Activated CD4-positive, alpha-beta T cell treated with anti-CD3 and anti-CD28 coated beads for 36 hours (primary cell): ENCODE measurements around the gene SERINC4. TPM values are rescaled to one million over a fixed set of nuclear protein-coding genes. Genes with fewer than 3 reads are reported as not detected.
"Not testable (repeated sequence)": the region's sequence is repeated elsewhere in the genome, so short reads cannot be mapped to it uniquely, and the experiment has no call there.

Source experiments
- ATAC-seq: fragments of 200-7000 bp; cut with Tn5 transposase; one replicate; pipeline ENCODE4 v1.10.0; 2021; ENCODE audit warnings: mild to moderate bottlenecking, moderate library complexity
- CTCF ChIA-PET: fragments of 350-600 bp; sonication (Branson Sonifier 250); formaldehyde crosslinking; loops from one replicate; lab custom pipeline; 2021; ENCODE audit warnings: antibody characterized with exemption; lab: Charles Lee
- POLR2A ChIA-PET: fragments of 350-600 bp; sonication (Branson Sonifier 250); formaldehyde crosslinking; loops from one replicate; lab custom pipeline; 2021; ENCODE audit warnings: antibody characterized with exemption, inconsistent platforms; lab: Charles Lee
- DNase-seq: peaks from one replicate; pipeline ENCODE4 v3.0.0-alpha.2; 2020
- H3K27ac Mint-ChIP-seq: one replicate; pipeline ENCODE4 v1.8.0; 2021; ENCODE audit warnings: mixed read lengths
- H3K27me3 Mint-ChIP-seq: one replicate; pipeline ENCODE4 v1.8.0; 2021; ENCODE audit warnings: mixed read lengths
- H3K36me3 Mint-ChIP-seq: one replicate; pipeline ENCODE4 v1.8.0; 2021; ENCODE audit warnings: low read depth, mixed read lengths
- H3K4me1 Mint-ChIP-seq: one replicate; pipeline ENCODE4 v1.8.0; 2021; ENCODE audit warnings: mixed read lengths
- H3K4me3 Mint-ChIP-seq: one replicate; pipeline ENCODE4 v1.8.0; 2021; ENCODE audit warnings: mild to moderate bottlenecking, moderate library complexity, mixed read lengths
- H3K9me3 Mint-ChIP-seq: one replicate; pipeline ENCODE4 v1.8.0; 2021; ENCODE audit warnings: low read depth, mixed read lengths
- intact Hi-C, 2 experiments: fragments of 100-400 bp; cut with DNase I in 1 of 2; cut with micrococcal nuclease in 1 of 2; formaldehyde crosslinking; loops; one replicate each; pipeline versions ENCODE4 v1.14.2 to v1.15.1; 2022 to 2024; cut with DNase I, micrococcal nuclease
- total RNA-seq, 2 experiments: library from RNA; stranded (reverse); gene quantifications; one replicate each; pipeline ENCODE4 v1.2.3, GENCODE V29; 2021

SERINC4 gene
- under 1 TPM; 0.42 to 0.46 TPM for total RNA-seq

DNA sequence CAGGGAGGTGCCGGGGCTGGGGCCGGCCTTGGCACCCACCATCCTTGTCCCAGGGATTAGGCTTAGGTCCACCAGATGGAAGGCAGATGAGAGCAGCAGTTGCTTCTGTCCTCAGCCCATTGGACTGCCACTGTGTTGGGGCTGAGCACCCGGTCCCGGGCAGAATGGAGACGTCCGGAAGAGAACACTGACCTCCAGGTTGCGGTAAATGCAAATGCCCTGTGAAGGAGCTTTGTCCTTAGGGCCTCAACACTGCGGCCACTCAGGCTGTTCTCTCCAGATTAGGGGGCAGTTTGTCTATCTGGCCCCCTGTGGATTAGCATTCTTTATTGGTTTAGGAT lies at the start of gene SERINC4:
SERINC4 (minus strand) TSS at position 276 of the 341 bp plus-strand sequence; CDS start at position 42, 234 bp downstream.
- POLR2A ChIA-PET = interaction anchor here (1.0 to 1.5 kb wide), 4 partner anchors 23 to 28 kb away, joined by 6 to 15 read pairs (median 10); partner anchors contain the start of genes ELL3, MFAP1 and WDR76
- H3K4me1 Mint-ChIP-seq = peaks cover 48% of the 10 kb centered on the region

DNA sequence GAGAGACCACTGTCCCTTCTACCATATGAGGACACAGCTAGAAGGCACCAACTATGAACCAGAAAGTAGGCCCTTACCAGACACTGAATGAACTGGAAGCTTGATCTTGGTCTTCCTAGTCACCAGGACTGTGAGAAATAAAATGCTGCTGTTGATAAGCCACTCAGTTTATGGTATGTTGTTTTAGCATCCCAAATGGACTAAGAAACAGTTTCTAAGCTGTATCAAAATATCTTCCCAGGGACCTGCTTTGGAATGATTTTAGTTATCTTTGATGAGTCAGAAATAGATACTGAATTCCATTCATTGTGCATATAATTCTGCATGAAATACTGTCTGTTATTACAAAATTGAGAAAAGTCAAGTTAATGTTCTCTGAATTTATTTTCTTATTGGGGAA lies 45.4 kb upstream of the SERINC4 start:
- DNase-seq (no peak), ATAC-seq (no peak)
- Mint-ChIP-seq H3K27ac (no peak overlapping the region), H3K36me3 (peaks cover 41% of the 10 kb centered on the region), H3K9me3 (no peaks in the 10 kb centered on the region), H3K4me3 (no peak overlapping the region), H3K27me3 (no peaks in the 10 kb centered on the region), H3K4me1 (no peaks in the 10 kb centered on the region)
- ChIA-PET CTCF (interaction anchor here (1.2 kb wide), 1 partner anchor 14 kb away, joined by 3 read pairs; no protein-coding TSS in a partner anchor), POLR2A (interaction anchor here (0.7 kb wide), 1 partner anchor 8 kb away, joined by 3 read pairs; no protein-coding TSS in a partner anchor)
- intact Hi-C loops = no loop called here

More for the DNA sequence above, at the start of gene SERINC4:
- Mint-ChIP-seq H3K36me3 (peaks cover 70% of the 10 kb centered on the region), H3K27me3 (no peaks in the 10 kb centered on the region), H3K4me3 (peak within 1 kb of the TSS; percentile 85), H3K9me3 (no peaks in the 10 kb centered on the region), H3K27ac (peak within 1 kb of the TSS; percentile 98)
- CTCF ChIA-PET = interaction anchor here (0.9 to 1.5 kb wide), 4 partner anchors 21 to 28 kb away, joined by 3 to 5 read pairs (median 4); partner anchors contain the start of gene ELL3
- intact Hi-C loops = loop anchor here (1.0 to 2.0 kb wide), 3 partner anchors 8 to 469 kb away; partner anchors contain the start of genes MFAP1 (in 2 of the 2), SERF2 (in 2 of the 2) and LCMT2 (in 1 of the 2)
- ATAC-seq = peak; percentile 1
- DNase-seq = no peak

DNA sequence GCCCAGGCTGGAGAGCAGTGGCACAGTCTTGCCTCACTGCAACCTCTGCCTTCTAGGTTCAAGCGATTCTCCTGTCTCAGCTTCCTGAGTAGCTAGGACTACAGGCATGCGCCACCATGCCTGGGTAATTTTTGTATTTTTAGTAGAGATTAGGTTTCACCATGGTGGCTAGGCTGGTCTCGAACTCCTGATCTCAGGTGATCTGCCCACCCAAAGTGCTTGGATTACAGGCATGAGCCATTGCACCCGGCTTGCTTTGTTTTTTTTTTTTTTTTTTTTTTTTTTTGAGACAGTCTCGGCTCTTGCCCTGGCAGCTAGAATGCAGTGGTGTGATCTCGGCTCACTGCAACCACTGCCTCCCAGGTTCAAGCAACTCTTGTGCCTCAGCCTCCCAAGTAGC lies 32.5 kb upstream of the SERINC4 start:
- H3K27me3 Mint-ChIP-seq, H3K4me3 Mint-ChIP-seq, H3K27ac Mint-ChIP-seq, ATAC-seq, intact Hi-C loops, H3K9me3 Mint-ChIP-seq, DNase-seq, CTCF ChIA-PET: not testable (repeated sequence)
- POLR2A ChIA-PET = interaction anchor here (0.7 to 1.5 kb wide), 3 partner anchors 28 to 865 kb away, joined by 3 to 6 read pairs (median 4); partner anchors contain the start of gene ELL3
- Mint-ChIP-seq H3K36me3 (peaks cover 67% of the 10 kb centered on the region), H3K4me1 (peaks cover 30% of the 10 kb centered on the region)

DNA sequence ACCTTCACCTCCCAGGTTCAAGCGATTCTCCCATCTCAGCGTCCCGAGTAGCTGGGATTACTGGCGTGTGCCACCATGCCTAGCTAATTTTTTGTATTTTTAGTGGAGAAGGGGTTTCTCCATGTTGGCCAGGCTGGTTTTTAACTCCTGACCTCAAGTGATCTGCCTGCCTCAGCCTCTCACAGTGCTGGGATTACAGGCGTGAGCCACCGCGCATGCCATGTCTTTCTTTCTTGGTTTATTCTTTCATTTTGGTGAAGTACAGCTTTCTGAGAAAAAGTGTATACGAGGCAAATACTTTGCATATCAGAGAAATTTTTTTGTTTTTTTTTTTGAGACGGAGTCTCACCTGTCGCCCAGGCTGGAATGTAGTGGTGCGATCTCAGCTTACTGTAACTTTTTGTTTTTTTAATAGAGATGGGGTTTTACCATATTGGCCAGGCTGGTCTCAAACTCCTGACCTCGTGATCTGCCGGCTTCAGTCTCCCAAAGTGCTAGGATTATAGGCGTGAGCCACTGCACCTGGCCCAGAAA lies 31.6 kb upstream of the SERINC4 start:
- peak overlapping the region; percentile 1 for H3K4me3 Mint-ChIP-seq
- CTCF ChIA-PET = interaction anchor here (0.6 to 1.2 kb wide), 3 partner anchors 14 to 61 kb away, joined by 3 read pairs; no protein-coding TSS in a partner anchor

DNA sequence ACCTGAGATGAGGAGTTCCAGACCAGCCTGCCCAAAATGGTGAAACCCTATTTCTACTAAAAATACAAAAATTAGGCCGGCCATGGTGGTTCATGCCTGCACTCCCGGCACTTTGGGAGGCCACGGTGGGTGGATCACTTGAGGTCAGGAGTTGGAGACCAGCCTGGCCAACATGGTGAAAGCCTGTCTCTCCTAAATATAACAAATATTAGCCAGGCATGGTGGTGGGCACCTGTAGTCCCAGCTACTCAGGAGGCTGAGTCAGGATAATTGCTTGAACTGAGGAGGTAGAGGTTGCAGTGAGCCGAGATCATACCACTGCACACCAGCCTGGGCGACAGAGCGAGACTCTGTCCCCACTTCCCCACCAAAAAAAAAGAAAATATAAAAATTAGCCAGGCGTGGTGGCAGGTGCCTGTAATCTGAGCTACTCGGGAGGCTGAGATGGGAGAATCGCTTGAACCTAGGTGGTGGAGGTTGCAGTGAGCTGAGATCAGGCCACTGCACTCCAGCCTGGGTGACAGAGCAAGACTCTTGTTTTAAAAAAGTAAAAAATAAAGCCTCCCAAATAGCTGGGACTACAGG lies 30.8 kb upstream of the SERINC4 start:
- H3K4me3 Mint-ChIP-seq, H3K27me3 Mint-ChIP-seq, H3K27ac Mint-ChIP-seq, intact Hi-C loops, ATAC-seq, DNase-seq, H3K9me3 Mint-ChIP-seq: not testable (repeated sequence)
- Mint-ChIP-seq H3K36me3 (peaks cover 64% of the 10 kb centered on the region), H3K4me1 (peaks cover 36% of the 10 kb centered on the region)
- CTCF ChIA-PET = interaction anchor here (0.6 to 1.2 kb wide), 2 partner anchors 15 to 53 kb away, joined by 3 read pairs; no protein-coding TSS in a partner anchor
- POLR2A ChIA-PET = interaction anchor here (1.0 to 1.5 kb wide), 3 partner anchors 10 to 54 kb away, joined by 4 to 7 read pairs (median 4); partner anchors contain the start of gene ELL3

More for the DNA sequence above, 31.6 kb upstream of the SERINC4 start:
- H3K27me3 Mint-ChIP-seq, H3K9me3 Mint-ChIP-seq, intact Hi-C loops, H3K27ac Mint-ChIP-seq, DNase-seq, ATAC-seq: not testable (repeated sequence)
- POLR2A ChIA-PET = interaction anchor here (0.6 to 1.5 kb wide), 6 partner anchors 9 to 55 kb away, joined by 3 to 7 read pairs (median 4); partner anchors contain the start of gene ELL3
- Mint-ChIP-seq H3K4me1 (peaks cover 30% of the 10 kb centered on the region), H3K36me3 (peaks cover 65% of the 10 kb centered on the region)

DNA sequence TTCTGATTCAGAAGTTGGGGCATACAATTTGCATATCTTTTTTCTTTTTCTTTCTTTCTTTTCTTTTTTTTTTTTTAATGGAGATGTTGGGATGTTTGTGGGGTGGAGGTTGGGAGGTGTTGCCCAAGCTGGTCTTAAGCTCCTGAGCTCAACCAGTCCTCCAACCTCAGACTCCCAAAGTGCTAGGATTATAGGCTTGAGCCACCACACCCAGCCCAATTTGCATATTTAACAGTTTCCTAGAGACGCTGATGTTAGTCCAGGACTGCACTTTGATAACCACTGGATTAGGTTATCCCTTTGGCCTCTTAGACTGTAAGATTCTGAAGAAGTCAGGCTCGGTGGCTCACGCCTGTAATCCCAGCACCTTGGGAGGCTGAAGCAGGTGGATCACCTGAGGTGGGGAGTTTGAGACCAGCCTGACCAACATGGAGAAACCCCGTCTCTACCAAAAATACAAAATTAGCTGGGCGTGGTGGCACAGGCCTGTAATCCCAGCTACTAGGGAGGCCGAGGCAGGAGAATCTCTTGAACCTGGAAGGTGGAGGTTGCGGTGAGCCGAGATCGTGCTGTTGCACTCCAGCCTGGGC lies 30.0 kb upstream of the SERINC4 start:
- intact Hi-C loops = loop anchor here in 1 of 2 experiments (5.0 to 10.0 kb wide), 4 partner anchors 367 to 705 kb away; partner anchors contain the start of genes EIF3J, FRMD5 and GOLM2
- CTCF ChIA-PET = interaction anchor here (0.6 kb wide), 1 partner anchor 57 kb away, joined by 3 read pairs; no protein-coding TSS in a partner anchor
- Mint-ChIP-seq H3K4me1 (peaks cover 41% of the 10 kb centered on the region), H3K36me3 (peaks cover 61% of the 10 kb centered on the region), H3K4me3 (peak overlapping the region; percentile 80), H3K27ac (peak overlapping the region; percentile 37)
- not testable (repeated sequence) for ATAC-seq, DNase-seq, H3K9me3 Mint-ChIP-seq, H3K27me3 Mint-ChIP-seq
- POLR2A ChIA-PET = interaction anchor here (0.6 to 1.5 kb wide), 3 partner anchors 11 to 255 kb away, joined by 3 to 7 read pairs (median 6); no protein-coding TSS in a partner anchor

DNA sequence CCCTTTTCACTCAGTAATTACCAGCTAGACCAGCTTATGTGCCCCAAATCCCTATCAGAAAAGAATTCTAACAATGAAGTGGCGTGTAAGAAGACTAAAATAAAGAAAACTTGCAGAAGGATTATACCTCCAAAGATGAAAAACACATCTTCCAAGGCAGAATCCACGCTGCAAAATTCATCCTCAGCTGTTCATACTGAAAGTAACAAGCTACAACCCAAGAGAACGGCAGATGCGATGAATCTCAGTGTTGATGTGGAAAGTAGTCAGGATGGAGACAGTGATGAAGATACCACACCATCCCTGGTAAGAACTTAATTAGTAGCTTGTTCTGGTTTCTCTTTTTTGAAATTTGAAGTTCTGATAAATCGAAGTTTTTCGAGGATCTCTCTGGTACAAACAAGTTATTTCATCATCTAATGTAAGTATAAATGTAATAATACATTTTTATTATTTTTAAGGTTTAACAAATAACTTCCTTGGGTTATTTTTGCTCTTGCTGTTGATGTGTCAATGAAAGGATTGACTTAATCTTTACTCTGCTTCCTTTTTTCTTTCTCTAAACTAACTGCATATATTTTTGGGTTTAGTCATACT lies 28.1 kb upstream of the SERINC4 start:
- H3K27ac Mint-ChIP-seq = peak overlapping the region; percentile 95
- H3K9me3 Mint-ChIP-seq = no peaks in the 10 kb centered on the region
- DNase-seq (peak; percentile 60), ATAC-seq (peak; percentile 21)
- POLR2A ChIA-PET = interaction anchor here (0.6 to 2.0 kb wide), 6 partner anchors 9 to 528 kb away, joined by 3 to 12 read pairs (median 7); partner anchors contain the start of genes GOLM2, HYPK and SERINC4
- H3K4me3 Mint-ChIP-seq = peak overlapping the region; percentile 80
- H3K36me3 Mint-ChIP-seq = peaks cover 58% of the 10 kb centered on the region
- peaks cover 51% of the 10 kb centered on the region for H3K4me1 Mint-ChIP-seq
- H3K27me3 Mint-ChIP-seq = no peaks in the 10 kb centered on the region
- intact Hi-C loops = loop anchor here in 1 of 2 experiments (5.0 to 10.0 kb wide), 4 partner anchors 369 to 707 kb away; partner anchors contain the start of genes EIF3J, FRMD5 and GOLM2
- CTCF ChIA-PET = interaction anchor here (0.7 to 1.4 kb wide), 7 partner anchors 9 to 700 kb away, joined by 3 to 4 read pairs (median 4); partner anchors contain the start of genes ELL3, HYPK and SERINC4

DNA sequence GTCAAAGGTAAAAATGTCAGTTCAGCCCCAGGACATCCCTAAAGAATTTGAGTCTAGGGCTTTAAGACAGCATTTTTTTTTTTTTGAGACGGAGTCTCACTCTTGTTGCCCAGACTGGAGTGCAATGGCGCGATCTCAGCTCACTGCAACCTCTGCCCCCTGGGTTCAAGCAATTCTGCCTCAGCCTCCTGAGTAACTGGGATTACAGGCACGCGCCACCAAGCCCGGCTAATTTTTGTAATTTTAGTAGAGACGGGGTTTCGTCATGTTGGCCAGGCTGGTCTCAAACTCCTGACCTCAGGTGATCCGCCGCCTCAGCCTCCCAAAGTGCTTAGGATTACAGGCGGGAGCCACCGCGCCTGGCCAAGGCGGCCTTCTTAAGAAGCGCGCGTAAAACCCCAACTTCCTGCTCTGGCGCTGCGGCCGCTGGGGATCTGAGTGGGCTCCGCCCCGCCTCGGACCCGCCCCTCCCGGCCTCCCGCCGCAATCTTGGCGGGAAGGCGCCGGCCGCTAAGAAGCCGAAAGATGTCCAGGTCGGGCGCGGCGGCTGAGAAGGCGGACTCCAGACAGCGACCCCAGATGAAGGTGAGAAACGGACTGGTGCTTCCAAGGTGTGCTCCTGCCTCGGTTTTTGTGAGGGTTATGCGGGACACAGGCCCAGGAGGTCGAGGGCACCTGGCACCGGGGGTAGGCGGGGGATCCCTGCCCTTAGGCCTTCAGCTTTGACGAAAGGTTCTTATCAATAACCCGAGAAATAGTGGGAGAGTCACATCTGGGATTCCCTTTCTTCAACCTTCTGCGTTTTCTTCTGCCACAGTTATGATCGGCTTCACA lies 26.7 kb upstream of the SERINC4 start, which contains the start of gene WDR76:
WDR76 (plus strand) TSS at position 495 of the 834 bp plus-strand sequence; CDS start at position 526, 31 bp downstream.
- intact Hi-C loops = loop anchor here in 1 of 2 experiments (2.0 to 10.0 kb wide), 5 partner anchors 371 to 708 kb away; partner anchors contain the start of genes CTDSPL2, EIF3J, FRMD5 and GOLM2
- Mint-ChIP-seq H3K27ac (peak within 1 kb of the TSS; percentile 95), H3K4me3 (peak within 1 kb of the TSS; percentile 80), H3K27me3 (no peaks in the 10 kb centered on the region), H3K9me3 (no peaks in the 10 kb centered on the region), H3K36me3 (peaks cover 52% of the 10 kb centered on the region), H3K4me1 (peaks cover 55% of the 10 kb centered on the region)
- peak; percentile 90 for DNase-seq
- ChIA-PET CTCF (interaction anchor here (0.6 kb wide), 1 partner anchor 36 kb away, joined by 4 read pairs; no protein-coding TSS in a partner anchor), POLR2A (interaction anchor here (2.0 kb wide), 1 partner anchor 27 kb away, joined by 12 read pairs; the partner anchor contains the start of genes HYPK and SERINC4)
- peak; percentile 68 for ATAC-seq

DNA sequence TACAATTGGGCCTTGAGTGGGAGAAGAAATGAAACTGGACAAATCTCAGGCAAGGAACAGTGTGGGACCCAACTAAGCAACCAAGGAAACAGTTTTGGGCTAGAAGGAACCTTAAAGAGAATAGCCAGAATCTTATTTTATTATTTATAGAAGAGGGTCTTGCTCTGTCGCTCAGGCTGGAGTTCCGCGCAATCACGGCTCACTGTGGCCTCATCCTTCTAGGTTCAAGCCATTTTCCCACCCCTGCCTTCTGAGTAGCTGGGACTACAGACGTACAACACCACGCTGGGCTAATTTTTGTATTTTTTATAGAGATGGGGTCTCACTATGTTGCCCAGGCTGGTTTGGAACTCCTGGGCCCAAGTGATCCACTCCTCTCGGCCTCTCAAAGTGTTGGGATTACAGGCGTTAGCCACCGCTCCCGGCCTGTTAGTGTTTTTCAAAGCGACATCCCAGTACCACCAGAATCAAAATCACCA lies 26.0 kb upstream of the SERINC4 start:
- Mint-ChIP-seq H3K9me3 (no peaks in the 10 kb centered on the region), H3K4me3 (peak overlapping the region; percentile 80), H3K36me3 (peaks cover 55% of the 10 kb centered on the region), H3K27ac (peak overlapping the region; percentile 95), H3K4me1 (peaks cover 57% of the 10 kb centered on the region), H3K27me3 (no peaks in the 10 kb centered on the region)
- ChIA-PET POLR2A (no interaction called here), CTCF (no interaction called here)
- intact Hi-C loops = loop anchor here in 1 of 2 experiments (2.0 to 10.0 kb wide), 5 partner anchors 371 to 709 kb away; partner anchors contain the start of genes CTDSPL2, EIF3J, FRMD5 and GOLM2
- no peak for ATAC-seq
- no peak for DNase-seq
